ENCODE data around the gene PLA2G5.

DNA sequence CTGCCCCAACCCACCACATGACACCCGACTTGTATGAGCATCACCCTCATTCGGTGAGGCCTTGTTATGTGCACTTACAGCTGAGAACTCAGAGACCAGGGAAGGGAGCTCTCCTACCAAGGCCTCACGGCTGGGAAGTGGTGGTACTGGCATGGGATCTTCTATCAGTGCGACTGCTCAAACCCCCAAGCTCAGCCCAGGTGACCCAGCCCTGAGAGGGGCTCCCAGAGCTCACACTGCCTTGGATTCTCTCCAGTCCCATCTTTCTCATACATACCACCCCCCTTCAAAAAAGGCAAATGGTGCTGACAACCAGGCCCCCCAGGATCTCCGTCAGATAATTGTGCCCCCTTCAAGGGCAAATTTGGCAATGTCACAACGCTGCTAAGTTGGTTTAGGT is 68.4 kb downstream of the PLA2G5 start:
- TF ChIP-seq, protein P1, sequence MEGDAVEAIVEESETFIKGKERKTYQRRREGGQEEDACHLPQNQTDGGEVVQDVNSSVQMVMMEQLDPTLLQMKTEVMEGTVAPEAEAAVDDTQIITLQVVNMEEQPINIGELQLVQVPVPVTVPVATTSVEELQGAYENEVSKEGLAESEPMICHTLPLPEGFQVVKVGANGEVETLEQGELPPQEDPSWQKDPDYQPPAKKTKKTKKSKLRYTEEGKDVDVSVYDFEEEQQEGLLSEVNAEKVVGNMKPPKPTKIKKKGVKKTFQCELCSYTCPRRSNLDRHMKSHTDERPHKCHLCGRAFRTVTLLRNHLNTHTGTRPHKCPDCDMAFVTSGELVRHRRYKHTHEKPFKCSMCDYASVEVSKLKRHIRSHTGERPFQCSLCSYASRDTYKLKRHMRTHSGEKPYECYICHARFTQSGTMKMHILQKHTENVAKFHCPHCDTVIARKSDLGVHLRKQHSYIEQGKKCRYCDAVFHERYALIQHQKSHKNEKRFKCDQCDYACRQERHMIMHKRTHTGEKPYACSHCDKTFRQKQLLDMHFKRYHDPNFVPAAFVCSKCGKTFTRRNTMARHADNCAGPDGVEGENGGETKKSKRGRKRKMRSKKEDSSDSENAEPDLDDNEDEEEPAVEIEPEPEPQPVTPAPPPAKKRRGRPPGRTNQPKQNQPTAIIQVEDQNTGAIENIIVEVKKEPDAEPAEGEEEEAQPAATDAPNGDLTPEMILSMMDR (IDR thresholded peaks at IDR 0.05; ENCODE audit: control extremely low read depth in 1 of 3, insufficient read depth in 1 of 3, low read depth in 1 of 3, low read length in 3 of 3), result no peak
- TF ChIP-seq POLR2AphosphoS5 (IDR thresholded peaks at IDR 0.05; ENCODE audit: low read depth, low read length), result no peak
